Camera-type eye (tissue), 1 donor: ENCODE measurements around the gene TUNAR. TPM values are rescaled to one million over a fixed set of nuclear protein-coding genes. Genes with fewer than 3 reads are reported as not detected.

Source experiments
- total RNA-seq: library from RNA; depleted of rRNA; stranded (reverse); fragments of >200 nt; gene quantifications from one replicate; pipeline ENCODE4 v1.2.3, GENCODE V29; 2014

The TUNAR gene
- total RNA-seq, result 6.1 TPM

GRCh38 chr14:95876761-95877538 is at the start of gene TUNAR:
Gene TUNAR (plus strand): TSS chr14:95876832.

Other genes with a start within 250 kb of the TUNAR start
- gene TCL1B, start 190.4 kb upstream of the TUNAR start, total RNA-seq, result not detected
- gene TCL1A, start 162.7 kb upstream of the TUNAR start, total RNA-seq, result not detected
- gene C14orf132, start 162.5 kb downstream of the TUNAR start, total RNA-seq, result 69.9 TPM